H9 (cell line): ENCODE measurements around the gene EDN3. TPM values are rescaled to one million over a fixed set of nuclear protein-coding genes. Genes with fewer than 3 reads are reported as not detected.

ENCODE experiments used
- DNase-seq: peaks from one replicate; pipeline ENCODE4 v3.0.0-alpha.2; 2017
- H2AFZ ChIP-seq: one replicate; pipeline ENCODE4 v1.6.1; 2013; ENCODE audit warnings: mild to moderate bottlenecking, low read length, control low read depth, moderate library complexity
- H2AK5ac ChIP-seq: 2 replicates; pipeline ENCODE4 v1.6.1; 2013; ENCODE audit warnings: low read length, control low read depth, mixed read lengths; ENCODE audit not compliant: insufficient read length
- H2BK120ac ChIP-seq: one replicate; pipeline ENCODE4 v1.6.1; 2013; ENCODE audit warnings: low read depth, mild to moderate bottlenecking, low read length, control low read depth, inconsistent platforms; ENCODE audit not compliant: poor library complexity, severe bottlenecking
- H2BK12ac ChIP-seq: 2 replicates; pipeline ENCODE4 v1.6.1; 2013; ENCODE audit warnings: low read length, control low read depth, mixed read lengths, low read depth; ENCODE audit not compliant: insufficient read length
- H2BK15ac ChIP-seq: 2 replicates; pipeline ENCODE4 v1.6.1; 2013; ENCODE audit warnings: low read depth, low read length, control low read depth
- H2BK20ac ChIP-seq: one replicate; pipeline ENCODE4 v1.6.1; 2013; ENCODE audit warnings: low read depth, mild to moderate bottlenecking, low read length, control low read depth, inconsistent platforms; ENCODE audit not compliant: poor library complexity, severe bottlenecking
- H2BK5ac ChIP-seq: 2 replicates; pipeline ENCODE4 v1.6.1; 2013; ENCODE audit warnings: low read length, control low read depth, mixed read lengths; ENCODE audit not compliant: insufficient read length
- H3K14ac ChIP-seq: 2 replicates; pipeline ENCODE4 v1.6.1; 2013; ENCODE audit warnings: low read length, control low read depth; ENCODE audit not compliant: insufficient read depth
- H3K18ac ChIP-seq: 2 replicates; pipeline ENCODE4 v1.6.1; 2013; ENCODE audit warnings: low read depth, mild to moderate bottlenecking, mixed read lengths, low read length, control low read depth; ENCODE audit not compliant: insufficient read length
- H3K23ac ChIP-seq: 2 replicates; pipeline ENCODE4 v1.6.1; 2013; ENCODE audit warnings: low read length, control low read depth, mixed read lengths, low read depth; ENCODE audit not compliant: insufficient read length
- H3K23me2 ChIP-seq: 2 replicates; pipeline ENCODE4 v1.6.1; 2013; ENCODE audit warnings: low read depth, mild to moderate bottlenecking, mixed read lengths, low read length, control low read depth; ENCODE audit not compliant: insufficient read length, poor library complexity, severe bottlenecking
- H3K27ac ChIP-seq: 2 replicates; pipeline ENCODE4 v1.5.1; 2013; ENCODE audit warnings: low read length, control low read depth, mixed read lengths, low read depth; ENCODE audit not compliant: insufficient read length
- H3K27me3 ChIP-seq: 2 replicates; pipeline ENCODE4 v1.6.1; 2013; ENCODE audit warnings: low read length, control low read depth, inconsistent platforms; ENCODE audit not compliant: insufficient read depth
- H3K4ac ChIP-seq: 2 replicates; pipeline ENCODE4 v1.6.1; 2013; ENCODE audit warnings: low read depth, mild to moderate bottlenecking, control low read depth, inconsistent platforms, low read length, moderate library complexity
- H3K4me1 ChIP-seq: 2 replicates; pipeline ENCODE4 v1.6.1; 2013; ENCODE audit warnings: low read length, control low read depth, inconsistent platforms; ENCODE audit not compliant: insufficient read depth
- H3K4me2 ChIP-seq: 2 replicates; pipeline ENCODE4 v1.6.1; 2013; ENCODE audit warnings: low read length, control low read depth, mixed read lengths; ENCODE audit not compliant: insufficient read length, insufficient read depth
- H3K56ac ChIP-seq: 2 replicates; pipeline ENCODE4 v1.6.1; 2013; ENCODE audit warnings: low read depth, mild to moderate bottlenecking, mixed read lengths, low read length, control low read depth; ENCODE audit not compliant: insufficient read length
- H3K79me1 ChIP-seq: 2 replicates; pipeline ENCODE4 v1.6.1; 2013; ENCODE audit warnings: low read depth, mild to moderate bottlenecking, moderate library complexity, low read length, control low read depth, inconsistent platforms; ENCODE audit not compliant: insufficient read depth, poor library complexity, severe bottlenecking
- H3K79me2 ChIP-seq: 2 replicates; pipeline ENCODE4 v1.6.1; 2013; ENCODE audit warnings: low read length, control low read depth, inconsistent platforms; ENCODE audit not compliant: insufficient read depth
- H3K9ac ChIP-seq: 2 replicates; pipeline ENCODE4 v1.6.1; 2013; ENCODE audit warnings: low read length, control low read depth, mixed read lengths; ENCODE audit not compliant: insufficient read length; ENCODE audit errors: extremely low read depth
- H3K9me3 ChIP-seq: one replicate; pipeline ENCODE4 v1.6.1; 2013; ENCODE audit warnings: low read depth, low read length, inconsistent platforms; ENCODE audit not compliant: control insufficient read depth
- H3T11ph ChIP-seq: one replicate; pipeline ENCODE4 v1.6.1; 2013; ENCODE audit warnings: mild to moderate bottlenecking, low read length, control low read depth, inconsistent platforms
- H4K20me1 ChIP-seq: one replicate; pipeline ENCODE4 v1.6.1; 2013; ENCODE audit not compliant: control insufficient read depth, insufficient read length, insufficient read depth
- H4K5ac ChIP-seq: 2 replicates; pipeline ENCODE4 v1.6.1; 2013; ENCODE audit warnings: low read depth, mild to moderate bottlenecking, mixed read lengths, low read length, control low read depth; ENCODE audit not compliant: insufficient read length
- H4K8ac ChIP-seq: replicated peaks from 2 replicates; pipeline ENCODE4 v1.6.1; 2013; ENCODE audit warnings: low read length, control low read depth, mixed read lengths, low read depth; ENCODE audit not compliant: insufficient read length
- H4K91ac ChIP-seq: 2 replicates; pipeline ENCODE4 v1.6.1; 2013; ENCODE audit warnings: low read depth, mild to moderate bottlenecking, moderate library complexity, mixed read lengths, low read length, control low read depth; ENCODE audit not compliant: insufficient read length
- H3K27ac Mint-ChIP-seq, 3 experiments: 2 replicates in 2 of 3; 3 replicates in 1 of 3; pipeline ENCODE4 v1.8.0; 2020 to 2021; ENCODE audit warnings: mixed read lengths in 3 of 3, mild to moderate bottlenecking in 1 of 3, moderate library complexity in 1 of 3
- H3K27me3 Mint-ChIP-seq: 2 replicates; pipeline ENCODE4 v1.8.0; 2021; ENCODE audit warnings: low read depth, mild to moderate bottlenecking, moderate library complexity, mixed read lengths
- H3K36me3 Mint-ChIP-seq, 3 experiments: 2 replicates in 2 of 3; 3 replicates in 1 of 3; pipeline ENCODE4 v1.8.0; 2020 to 2021; ENCODE audit warnings: low read depth in 3 of 3, mixed read lengths in 3 of 3; ENCODE audit not compliant: insufficient read depth in 1 of 3
- H3K4me1 Mint-ChIP-seq, 2 experiments: 2 replicates each; pipeline ENCODE4 v1.8.0; 2020; ENCODE audit warnings: mixed read lengths in 2 of 2
- H3K4me3 Mint-ChIP-seq, 2 experiments: 2 replicates in 1 of 2; 3 replicates in 1 of 2; pipeline ENCODE4 v1.8.0; 2020 to 2021; ENCODE audit warnings: mild to moderate bottlenecking in 2 of 2, mixed read lengths in 2 of 2, moderate library complexity in 1 of 2
- H3K9me3 Mint-ChIP-seq, 2 experiments: 2 replicates in 1 of 2; 3 replicates in 1 of 2; pipeline ENCODE4 v1.8.0; 2020; ENCODE audit warnings: mild to moderate bottlenecking in 2 of 2, mixed read lengths in 2 of 2, moderate library complexity in 1 of 2
- CTCF ChIP-seq: fragments of 200-600 bp; sonication (generic); conservative IDR thresholded peaks from 3 replicates; pipeline ENCODE4 v1.8.0; 2021; ENCODE audit warnings: antibody characterized with exemption, mild to moderate bottlenecking
- WGBS: extraction: QIAGEN DNeasy Blood & Tissue Kit; methylation state at CpG from one replicate; pipeline ENCODE4 v1.1.7; 2013; ENCODE audit warnings: missing lambda C conversion rate, low lambda C conversion rate, mixed read lengths; ENCODE audit not compliant: insufficient read length; ENCODE audit errors: extremely low coverage; 5-methylcytosine and 5-hydroxymethylcytosine counted together
- total RNA-seq: library from RNA; stranded (reverse); gene quantifications from 2 replicates; pipeline ENCODE4 v1.2.1, GENCODE V29; 2021

Gene EDN3
- total RNA-seq, 1 experiment from 2014 or later: 0.20 TPM

- Histone ChIP-seq H3K9ac (no peak overlapping the region), H3K9me3 (no peaks in the 10 kb centered on the region), H4K20me1 (no peaks in the 10 kb centered on the region), H2AFZ (no peak overlapping the region), H2AK5ac (no peak overlapping the region), H3K27ac (no peak overlapping the region), H3T11ph (no peak overlapping the region), H2BK20ac (no peak overlapping the region), H3K27me3 (no peaks in the 10 kb centered on the region), H2BK5ac (no peak overlapping the region), H3K79me2 (no peaks in the 10 kb centered on the region), H2BK120ac (no peak overlapping the region), H2BK12ac (no peak overlapping the region), H3K23me2 (peaks cover under 1% of the 10 kb centered on the region), H3K4ac (no peak overlapping the region), H3K79me1 (no peaks in the 10 kb centered on the region), H3K23ac (no peak overlapping the region), H3K4me2 (no peak overlapping the region), H4K8ac (no peak overlapping the region), H3K14ac (no peak overlapping the region), H4K91ac (no peak overlapping the region), H3K4me1 (no peaks in the 10 kb centered on the region), H4K5ac (no peak overlapping the region), H3K18ac (no peak overlapping the region), H3K56ac (no peak overlapping the region), H2BK15ac (no peak overlapping the region)
- H3K9me3 Mint-ChIP-seq: no peaks in the 10 kb centered on the region
- WGBS: no CpG with 5 or more reads among the region's 4 CpGs
- no peak overlapping the region; a peak in 1 of 7 replicates for H3K27ac Mint-ChIP-seq
- no peak for TF ChIP-seq CTCF
- H3K36me3 Mint-ChIP-seq: peaks cover 0 to 2% (median 0%) of the 10 kb centered on the region in 3 experiments; a peak in 1 of 7 replicates
- no peaks in the 10 kb centered on the region for H3K4me1 Mint-ChIP-seq
- no peak for DNase-seq
- H3K27me3 Mint-ChIP-seq: peaks cover 34% of the 10 kb centered on the region
- no peak overlapping the region for H3K4me3 Mint-ChIP-seq
These were observed 27.7 kb downstream of the EDN3 start for GRCh38 chr20:59328071-59328470.
